ENCODE results near the gene PPP2R1B. TPM values are rescaled to one million over a fixed set of nuclear protein-coding genes. Genes with fewer than 3 reads are reported as not detected.

Gene PPP2R1B
- polyA plus RNA-seq, 2 of the 4 experiments (the other 2 are of a cell fraction): 18.6 to 24.7 TPM

DNA sequence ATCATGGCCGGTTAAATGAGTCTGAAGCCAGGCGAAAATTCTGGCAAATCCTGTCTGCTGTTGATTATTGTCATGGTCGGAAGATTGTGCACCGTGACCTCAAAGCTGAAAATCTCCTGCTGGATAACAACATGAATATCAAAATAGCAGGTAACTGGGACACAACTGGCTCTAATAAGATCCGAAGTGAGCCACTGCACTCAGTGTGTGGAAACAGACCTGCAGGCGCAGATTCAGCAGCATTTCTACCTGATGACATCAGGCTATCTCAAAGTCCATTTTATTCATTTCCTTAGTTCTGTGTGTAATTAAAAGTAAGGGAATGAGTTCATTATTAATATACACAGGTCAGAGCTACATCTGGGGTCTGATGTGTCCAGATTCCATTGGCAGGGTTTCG lies 78.2 kb downstream of the PPP2R1B start (continued):
- TF ChIP-seq ZNF302 (CRISPR knock-in tag; IDR thresholded peaks at IDR 0.05) (no peak), POLR2AphosphoS2 (conservative IDR thresholded peaks at IDR 0.05; ENCODE audit: low read length) (no peak), TFCP2L1 (CRISPR knock-in tag; IDR thresholded peaks at IDR 0.05) (no peak), TP53 (CRISPR knock-in tag; IDR thresholded peaks at IDR 0.05) (no peak), CEBPB (IDR thresholded peaks at IDR 0.05) (no peak), HES2 (IDR thresholded peaks at IDR 0.05) (no peak)

DNA sequence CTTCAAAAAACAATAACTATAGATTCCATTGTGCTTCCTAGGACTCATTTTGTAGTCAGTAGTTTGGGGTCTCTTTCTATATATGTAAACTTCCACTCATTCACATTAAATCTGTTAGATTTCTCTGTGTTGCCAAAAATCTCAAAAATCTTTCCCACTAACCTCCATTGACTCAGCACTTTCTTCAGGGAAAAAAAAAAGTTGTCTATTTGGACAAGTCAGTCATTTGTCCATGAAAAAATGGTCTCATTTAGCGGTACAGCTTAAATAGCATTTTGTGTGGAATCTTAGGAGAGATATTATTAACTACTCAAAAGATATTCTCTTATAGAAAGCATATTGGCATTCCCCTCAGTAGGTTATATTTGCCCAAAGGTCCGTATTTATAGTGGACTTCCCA lies 81.9 kb downstream of the PPP2R1B start:
- FAIRE-seq (no peak), ATAC-seq (no peak), DNase-seq (ENCODE audit: low read depth in 1 of 2, low spot score in 1 of 2) (no peak)
- TF ChIP-seq HES2 (IDR thresholded peaks at IDR 0.05): no peak
- no peak for TF ChIP-seq ESRRA (IDR thresholded peaks at IDR 0.05; ENCODE audit: borderline replicate concordance, low read length)
- no peak for TF ChIP-seq MYC (IDR thresholded peaks at IDR 0.05; ENCODE audit: borderline replicate concordance, low read length)
- no peak for TF ChIP-seq JUN (IDR thresholded peaks at IDR 0.05)
- TF ChIP-seq EHF (CRISPR knock-in tag; IDR thresholded peaks at IDR 0.05): no peak
- TF ChIP-seq E2F6 (IDR thresholded peaks at IDR 0.05; ENCODE audit: borderline replicate concordance, low read depth): no peak
- TF ChIP-seq, protein P1, sequence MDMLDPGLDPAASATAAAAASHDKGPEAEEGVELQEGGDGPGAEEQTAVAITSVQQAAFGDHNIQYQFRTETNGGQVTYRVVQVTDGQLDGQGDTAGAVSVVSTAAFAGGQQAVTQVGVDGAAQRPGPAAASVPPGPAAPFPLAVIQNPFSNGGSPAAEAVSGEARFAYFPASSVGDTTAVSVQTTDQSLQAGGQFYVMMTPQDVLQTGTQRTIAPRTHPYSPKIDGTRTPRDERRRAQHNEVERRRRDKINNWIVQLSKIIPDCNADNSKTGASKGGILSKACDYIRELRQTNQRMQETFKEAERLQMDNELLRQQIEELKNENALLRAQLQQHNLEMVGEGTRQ (IDR thresholded peaks at IDR 0.05): no peak
- no peak for TF ChIP-seq ELK1 (IDR thresholded peaks at IDR 0.05; ENCODE audit: low read depth, low read length)
- TF ChIP-seq MAFK (IDR thresholded peaks at IDR 0.05; ENCODE audit: partially characterized antibody): no peak
- TF ChIP-seq NPAS2 (CRISPR knock-in tag; IDR thresholded peaks at IDR 0.05; ENCODE audit: borderline replicate concordance): no peak
- TF ChIP-seq FOSL2 (IDR thresholded peaks at IDR 0.05): no peak
- TF ChIP-seq FOSL2 (CRISPR knock-in tag; IDR thresholded peaks at IDR 0.05): no peak
- no peak for TF ChIP-seq SMC3 (IDR thresholded peaks at IDR 0.05)
- no peak for TF ChIP-seq RARB (CRISPR knock-in tag; IDR thresholded peaks at IDR 0.05)
- Histone ChIP-seq H3K4me2 (no peak overlapping the region), H3K4me1 (no peaks in the 10 kb centered on the region), H3K4me3 (no peak overlapping the region), H3K27ac (0 out of 6 replicates have a peak overlapping the region, but pooled peaks of 1 of the 2 experiments have one; percentile 13), H3K9me3 (no peaks in the 10 kb centered on the region)
- ChIA-PET CTCF (interaction anchor here (1.0 to 1.4 kb wide), 2 partner anchors 17 to 79 kb away, joined by 3 to 4 read pairs; no protein-coding TSS in a partner anchor), POLR2A (no interaction called here)
- WGBS (ENCODE audit: missing lambda C conversion rate): 83% methylated on average over 2 of the region's 2 CpGs

DNA sequence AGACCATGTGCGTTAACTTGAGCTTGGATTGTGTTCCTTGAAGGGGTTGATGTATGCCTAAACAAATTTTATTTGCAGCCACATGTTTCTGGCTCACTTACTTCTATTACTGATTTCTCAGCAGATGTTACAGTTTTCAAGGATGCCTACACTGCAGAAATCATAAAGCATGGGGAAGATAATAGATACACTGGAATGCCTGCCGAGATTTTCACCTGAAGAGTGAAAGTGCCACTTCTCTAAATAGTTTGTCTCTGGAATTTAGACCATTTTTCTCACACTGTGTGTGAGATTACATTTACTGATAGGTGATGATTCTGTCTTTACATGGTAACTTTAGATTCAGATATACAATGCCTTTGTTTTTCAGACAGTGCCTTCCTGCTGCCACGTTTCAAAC lies 82.4 kb downstream of the PPP2R1B start:
- H3K4me2 ChIP-seq: no peak overlapping the region
- H3K27ac ChIP-seq: 0 out of 6 replicates have a peak overlapping the region, but pooled peaks of 1 of the 2 experiments have one; percentile 13
- ChIA-PET CTCF (interaction anchor here (1.0 to 1.4 kb wide), 2 partner anchors 17 to 79 kb away, joined by 3 to 4 read pairs; no protein-coding TSS in a partner anchor), POLR2A (no interaction called here)
- DNase-seq (ENCODE audit: low read depth in 1 of 2, low spot score in 1 of 2) (no peak), ATAC-seq (no peak), FAIRE-seq (no peak)
- no peaks in the 10 kb centered on the region for H3K9me3 ChIP-seq
- H3K4me3 ChIP-seq: no peak overlapping the region
- 85% methylated on average over 3 of the region's 3 CpGs for WGBS (ENCODE audit: missing lambda C conversion rate)
- no peaks in the 10 kb centered on the region for H3K4me1 ChIP-seq
- TF ChIP-seq GATA3 (IDR thresholded peaks at IDR 0.05; ENCODE audit: borderline replicate concordance) (no peak), MAZ (IDR thresholded peaks at IDR 0.05; ENCODE audit: borderline replicate concordance, low read depth, low read length) (no peak), NR3C1 (IDR thresholded peaks at IDR 0.05) (no peak), SREBF2 (IDR thresholded peaks at IDR 0.05) (no peak), ZFP36 (IDR thresholded peaks at IDR 0.05; ENCODE audit: borderline replicate concordance, partially characterized antibody) (no peak), MAX (IDR thresholded peaks at IDR 0.05) (no peak), POLR2A (IDR thresholded peaks at IDR 0.05; ENCODE audit: low read length) (no peak), CHD2 (IDR thresholded peaks at IDR 0.05; ENCODE audit: low read length, partially characterized antibody) (no peak), HOXB5 (CRISPR knock-in tag; IDR thresholded peaks at IDR 0.05) (no peak), ZSCAN20 (CRISPR knock-in tag; IDR thresholded peaks at IDR 0.05) (no peak), RFX5 (IDR thresholded peaks at IDR 0.05) (no peak)
- TF ChIP-seq, protein P2, sequence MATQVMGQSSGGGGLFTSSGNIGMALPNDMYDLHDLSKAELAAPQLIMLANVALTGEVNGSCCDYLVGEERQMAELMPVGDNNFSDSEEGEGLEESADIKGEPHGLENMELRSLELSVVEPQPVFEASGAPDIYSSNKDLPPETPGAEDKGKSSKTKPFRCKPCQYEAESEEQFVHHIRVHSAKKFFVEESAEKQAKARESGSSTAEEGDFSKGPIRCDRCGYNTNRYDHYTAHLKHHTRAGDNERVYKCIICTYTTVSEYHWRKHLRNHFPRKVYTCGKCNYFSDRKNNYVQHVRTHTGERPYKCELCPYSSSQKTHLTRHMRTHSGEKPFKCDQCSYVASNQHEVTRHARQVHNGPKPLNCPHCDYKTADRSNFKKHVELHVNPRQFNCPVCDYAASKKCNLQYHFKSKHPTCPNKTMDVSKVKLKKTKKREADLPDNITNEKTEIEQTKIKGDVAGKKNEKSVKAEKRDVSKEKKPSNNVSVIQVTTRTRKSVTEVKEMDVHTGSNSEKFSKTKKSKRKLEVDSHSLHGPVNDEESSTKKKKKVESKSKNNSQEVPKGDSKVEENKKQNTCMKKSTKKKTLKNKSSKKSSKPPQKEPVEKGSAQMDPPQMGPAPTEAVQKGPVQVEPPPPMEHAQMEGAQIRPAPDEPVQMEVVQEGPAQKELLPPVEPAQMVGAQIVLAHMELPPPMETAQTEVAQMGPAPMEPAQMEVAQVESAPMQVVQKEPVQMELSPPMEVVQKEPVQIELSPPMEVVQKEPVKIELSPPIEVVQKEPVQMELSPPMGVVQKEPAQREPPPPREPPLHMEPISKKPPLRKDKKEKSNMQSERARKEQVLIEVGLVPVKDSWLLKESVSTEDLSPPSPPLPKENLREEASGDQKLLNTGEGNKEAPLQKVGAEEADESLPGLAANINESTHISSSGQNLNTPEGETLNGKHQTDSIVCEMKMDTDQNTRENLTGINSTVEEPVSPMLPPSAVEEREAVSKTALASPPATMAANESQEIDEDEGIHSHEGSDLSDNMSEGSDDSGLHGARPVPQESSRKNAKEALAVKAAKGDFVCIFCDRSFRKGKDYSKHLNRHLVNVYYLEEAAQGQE (IDR thresholded peaks at IDR 0.05): no peak

Measured in A549 (cell line).